HuH-7 (cell line): ENCODE results near the gene FOXD1.
A peak's percentile ranks its signal among the peaks of the same experiment; 100 is the strongest.
"Not testable (repeated sequence)": the region's sequence is repeated elsewhere in the genome, so short reads cannot be mapped to it uniquely, and the experiment has no call there.

Source experiments
- DNase-seq: peaks from one replicate; pipeline ENCODE4 v3.0.0; 2011; ENCODE audit warnings: low spot score

The FOXD1 gene

DNA sequence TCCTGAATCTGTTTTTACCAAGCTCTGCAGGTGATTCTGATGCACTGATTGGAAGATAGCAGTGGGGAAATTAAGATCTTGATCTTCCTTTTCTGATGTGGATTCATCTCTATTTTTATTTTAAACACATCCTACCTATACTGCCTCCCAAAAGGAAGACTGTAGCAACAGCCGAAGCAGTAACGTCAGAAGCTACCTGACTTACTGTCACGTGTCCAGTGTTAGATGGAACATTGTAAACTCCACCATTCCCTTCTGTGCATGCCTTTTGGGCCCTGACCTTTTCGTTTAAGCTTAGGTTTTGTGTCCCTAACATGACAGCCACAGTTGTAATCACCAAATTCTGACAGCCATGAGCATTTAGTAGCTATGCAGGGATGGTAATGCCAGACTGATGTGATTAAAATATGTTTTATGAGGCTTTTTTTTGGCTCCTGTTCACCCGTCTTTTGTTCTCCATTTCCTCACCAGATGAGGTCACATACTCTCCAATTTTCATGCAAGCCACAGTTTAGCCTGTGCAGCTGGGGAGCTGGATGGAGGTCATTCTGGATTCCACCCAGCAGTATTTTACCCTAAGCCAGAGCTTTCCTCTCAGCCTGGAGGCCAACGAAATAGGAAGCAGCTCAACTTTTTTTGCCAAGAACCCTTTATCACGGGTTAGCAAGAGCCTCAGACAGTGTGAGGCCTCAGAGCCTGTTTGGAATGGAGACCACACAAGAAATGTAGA lies 15.6 kb upstream of the FOXD1 start:
- DNase-seq: no peak

DNA sequence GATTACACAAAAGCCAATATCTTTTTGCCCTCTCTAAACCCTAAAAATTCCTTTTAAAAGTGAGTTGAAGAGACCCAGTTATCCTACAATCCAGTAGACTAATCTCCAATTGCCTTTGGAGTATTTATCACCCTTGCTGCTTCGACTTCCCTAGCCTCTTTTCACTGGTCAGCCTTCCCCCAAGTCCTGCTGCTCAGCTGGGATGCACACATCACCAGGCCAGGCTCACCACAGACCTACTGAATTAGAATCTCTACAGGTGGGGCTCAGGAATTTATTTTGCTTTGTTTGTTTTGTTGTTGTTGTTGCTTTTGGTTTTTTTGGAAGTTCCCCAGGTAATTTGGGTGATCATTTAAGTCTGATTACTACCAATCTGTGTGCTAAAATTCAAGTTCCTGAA lies 11.6 kb upstream of the FOXD1 start:
- no peak for DNase-seq

DNA sequence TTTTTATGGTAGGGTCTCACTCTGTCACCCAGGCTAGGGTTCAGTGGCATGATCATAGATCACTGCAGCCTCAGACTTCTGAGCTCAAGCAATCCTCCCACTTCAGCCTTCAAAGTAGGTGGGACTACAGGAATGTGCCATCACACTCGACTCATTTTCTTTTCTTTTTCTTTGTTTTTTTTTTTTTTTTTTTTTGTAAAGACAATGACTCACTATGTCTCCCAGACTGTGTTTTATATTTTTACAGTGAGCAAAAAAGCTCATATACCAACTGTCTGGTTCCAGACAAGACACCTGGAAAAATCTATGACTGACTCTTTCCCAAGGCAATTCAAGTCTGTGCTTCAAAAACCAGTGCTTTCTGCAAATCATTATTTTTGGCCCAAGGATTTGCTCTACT lies 10.8 kb upstream of the FOXD1 start:
- no peak for DNase-seq

DNA sequence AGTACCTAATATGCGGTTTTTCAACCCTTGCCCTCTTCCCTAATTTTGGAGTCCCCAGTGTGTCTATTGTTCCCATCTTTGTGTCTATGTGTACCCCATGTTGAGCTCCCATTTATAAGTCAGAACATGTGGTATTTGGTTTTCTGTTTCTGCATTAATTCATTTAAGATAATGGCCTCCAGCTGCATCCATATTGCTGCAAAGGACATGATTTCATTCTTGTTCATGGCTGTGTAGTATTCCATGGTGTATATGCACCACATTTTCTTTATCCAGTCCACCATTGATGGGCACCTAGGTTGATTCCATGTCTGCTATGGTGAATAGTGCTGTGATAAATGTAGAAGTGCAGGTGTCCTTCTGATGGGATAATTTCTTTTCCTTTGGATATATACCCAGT lies 7.9 kb upstream of the FOXD1 start:
- DNase-seq: not testable (repeated sequence)

DNA sequence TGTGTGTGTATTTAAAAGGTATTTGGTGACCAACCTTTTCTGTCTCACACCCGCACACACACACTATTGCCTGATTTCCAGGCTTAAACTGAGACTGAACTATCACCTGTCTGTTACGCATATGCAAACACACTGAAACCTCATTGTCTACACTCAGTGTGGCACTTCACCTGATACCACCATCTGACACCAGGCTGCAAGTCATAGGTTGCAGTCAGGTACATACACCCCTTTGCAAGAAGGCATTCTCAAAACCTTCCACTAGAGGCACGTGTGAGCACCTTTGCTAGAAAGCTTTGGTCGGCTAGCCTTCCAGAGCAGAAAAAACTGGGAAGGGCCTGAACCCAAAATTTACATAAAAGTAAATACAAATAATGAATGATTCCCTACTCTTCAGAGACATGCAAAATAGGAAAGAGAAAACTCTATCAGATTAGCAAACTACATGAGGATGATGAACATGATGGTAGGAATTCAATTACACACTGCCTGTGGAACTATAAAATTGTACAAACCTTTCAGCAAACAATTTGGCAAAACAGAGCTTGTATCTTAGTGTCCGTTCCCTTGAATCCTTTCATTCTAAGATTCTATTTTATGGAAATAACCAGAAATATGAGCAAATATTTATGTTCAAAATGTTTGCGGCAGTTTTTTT lies 5.9 kb upstream of the FOXD1 start:
- DNase-seq: peak; percentile 48

DNA sequence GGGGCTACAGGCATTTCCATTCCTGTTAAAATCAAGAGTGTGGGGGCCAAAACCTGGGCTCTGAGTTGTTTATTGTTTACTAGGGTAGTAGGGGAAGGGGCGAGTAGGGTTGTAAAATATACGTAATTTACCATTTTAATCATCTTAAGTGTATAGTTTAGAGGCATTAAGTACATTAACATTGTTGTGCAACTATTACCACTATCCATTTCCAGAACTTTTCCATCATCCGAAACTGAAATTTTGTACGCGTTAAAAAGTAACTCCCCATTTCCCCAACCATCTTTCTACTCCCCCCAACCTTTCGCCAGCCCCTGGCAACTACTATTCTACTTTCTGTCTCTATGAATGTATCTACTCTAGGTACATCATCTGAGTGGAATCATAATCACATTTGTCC lies 3.6 kb upstream of the FOXD1 start:
- DNase-seq: no peak

DNA sequence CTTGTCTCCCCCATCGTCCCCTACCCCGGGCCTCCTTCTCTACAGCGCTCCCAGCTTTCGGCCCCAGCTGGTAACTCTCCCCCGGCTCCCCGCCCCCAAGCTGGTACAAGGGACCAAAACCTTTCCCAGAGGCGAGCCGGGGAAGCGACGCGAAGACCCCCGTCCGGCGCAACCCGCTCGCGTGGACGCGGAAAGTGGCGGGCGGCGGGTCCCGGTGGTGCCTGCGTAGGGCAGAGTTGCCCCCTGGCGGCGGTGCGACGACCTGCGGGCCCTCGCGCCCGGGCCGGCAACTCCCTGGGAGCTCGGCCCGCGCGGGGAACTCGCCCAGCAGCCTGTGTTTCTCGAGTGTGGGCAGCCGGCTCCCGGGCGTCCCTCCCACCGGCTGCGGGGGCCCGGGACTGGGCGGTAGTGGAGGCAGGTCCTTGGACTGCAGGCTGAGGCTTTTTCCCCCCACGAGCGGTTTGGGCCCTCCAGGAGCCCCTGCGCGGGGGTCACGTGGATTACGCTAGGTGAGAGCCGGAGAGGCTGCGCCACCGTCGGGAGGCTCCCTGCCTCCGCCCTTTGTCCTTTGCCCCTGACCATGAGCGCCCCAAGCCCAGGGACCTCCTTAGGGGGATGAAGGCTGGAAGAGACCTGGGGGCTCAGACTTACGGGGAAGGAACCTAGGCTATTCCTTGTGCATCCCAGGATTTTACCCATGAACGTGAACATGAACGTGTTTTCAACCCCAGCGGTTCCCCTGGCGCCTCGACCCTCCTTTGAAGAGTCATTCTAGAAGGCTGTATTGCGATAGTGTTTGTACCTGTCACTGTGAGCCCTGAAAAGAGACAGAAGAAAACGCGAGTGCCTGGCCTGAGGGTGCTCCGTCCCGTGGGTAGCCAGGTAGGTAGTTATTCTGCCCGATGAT lies 2.9 kb upstream of the FOXD1 start:
- peak; percentile 57 for DNase-seq

DNA sequence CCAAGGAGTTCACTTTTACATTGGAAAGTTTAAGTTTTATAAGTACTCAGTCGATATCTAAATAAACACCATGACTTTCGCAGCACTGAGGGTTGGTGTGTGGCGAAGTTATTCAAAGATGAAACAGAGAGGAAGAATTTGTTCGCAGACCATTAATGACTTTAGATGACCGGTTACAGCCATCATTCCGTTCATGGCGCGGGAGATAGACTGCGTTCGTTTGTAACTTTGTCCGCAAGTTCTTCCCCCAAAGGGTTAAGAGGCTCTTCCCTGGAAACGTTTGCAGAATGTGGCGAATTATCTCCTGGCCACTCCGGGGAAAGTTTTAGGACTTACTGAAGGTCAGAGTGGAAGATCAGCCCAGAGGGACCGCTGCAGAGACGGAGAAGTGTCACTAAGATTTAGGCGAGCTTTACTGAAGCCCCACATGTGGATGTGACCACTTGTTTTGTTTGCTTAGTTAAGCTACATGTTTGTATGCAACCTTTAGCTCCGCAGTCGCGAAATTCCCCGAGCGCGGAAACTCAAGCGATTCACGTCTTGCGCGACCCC lies 2.2 kb upstream of the FOXD1 start:
- DNase-seq: no peak

DNA sequence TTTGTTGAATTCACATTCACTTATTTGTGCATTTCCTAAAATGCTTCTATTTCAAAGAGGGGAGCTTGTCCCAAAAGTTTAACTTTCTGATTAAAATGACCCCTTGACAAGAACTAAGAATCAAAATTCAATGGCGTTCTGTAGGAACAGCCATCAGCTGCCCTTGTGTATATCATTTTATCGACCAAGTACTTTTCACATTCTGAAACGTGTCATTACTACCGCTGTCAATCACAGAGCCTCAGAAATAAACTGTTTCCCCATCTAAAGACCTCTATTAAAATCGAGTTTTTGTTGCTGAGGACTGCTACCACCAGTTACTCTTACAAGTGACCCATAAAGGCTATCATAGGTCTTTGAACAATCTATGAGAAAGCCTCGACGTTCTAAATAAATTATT lies 1.6 kb upstream of the FOXD1 start:
- DNase-seq: no peak

DNA sequence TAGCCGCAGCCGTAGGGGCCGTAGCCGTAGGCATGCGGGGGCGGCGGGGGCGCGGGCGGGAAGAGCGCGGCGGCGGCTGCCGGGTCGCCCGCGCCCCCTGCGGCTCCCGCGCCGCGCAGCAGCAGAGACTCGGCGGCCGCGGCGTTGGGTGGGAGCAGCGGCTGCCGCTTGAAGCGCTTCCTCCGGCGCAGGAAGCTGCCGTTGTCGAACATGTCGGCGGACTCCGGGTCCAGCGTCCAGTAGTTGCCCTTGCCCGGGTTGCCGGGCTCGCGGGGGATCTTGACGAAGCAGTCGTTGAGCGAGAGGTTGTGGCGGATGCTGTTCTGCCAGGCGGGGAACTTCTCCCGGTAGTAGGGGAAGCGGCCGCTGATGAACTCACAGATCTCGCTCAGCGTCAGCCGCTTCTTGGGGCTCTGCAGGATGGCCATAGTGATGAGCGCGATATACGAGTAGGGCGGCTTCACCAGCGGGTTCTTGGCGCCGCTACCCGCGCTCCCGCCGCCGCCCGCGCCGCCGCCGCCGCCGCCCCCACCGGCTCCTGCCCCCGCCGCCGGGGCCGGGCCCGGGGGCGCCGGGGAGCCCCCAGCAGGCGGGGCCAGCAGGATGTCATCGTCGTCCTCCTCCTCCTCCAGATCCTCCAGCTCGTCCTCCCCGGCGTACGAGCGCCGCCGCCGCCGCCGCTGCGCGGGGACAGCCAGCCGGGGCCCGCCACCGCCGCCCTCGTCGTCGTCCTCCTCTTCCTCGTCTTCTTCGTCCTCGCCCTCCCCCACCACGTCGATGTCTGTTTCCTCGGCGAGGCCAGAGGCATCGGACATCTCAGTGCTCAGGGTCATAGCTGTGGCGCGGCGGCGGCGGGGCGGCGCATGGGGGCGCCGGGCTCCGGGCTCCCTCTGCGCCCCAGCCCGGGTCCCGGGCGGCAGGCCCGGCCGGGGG lies 781 bp downstream of the FOXD1 start:
- DNase-seq: no peak

DNA sequence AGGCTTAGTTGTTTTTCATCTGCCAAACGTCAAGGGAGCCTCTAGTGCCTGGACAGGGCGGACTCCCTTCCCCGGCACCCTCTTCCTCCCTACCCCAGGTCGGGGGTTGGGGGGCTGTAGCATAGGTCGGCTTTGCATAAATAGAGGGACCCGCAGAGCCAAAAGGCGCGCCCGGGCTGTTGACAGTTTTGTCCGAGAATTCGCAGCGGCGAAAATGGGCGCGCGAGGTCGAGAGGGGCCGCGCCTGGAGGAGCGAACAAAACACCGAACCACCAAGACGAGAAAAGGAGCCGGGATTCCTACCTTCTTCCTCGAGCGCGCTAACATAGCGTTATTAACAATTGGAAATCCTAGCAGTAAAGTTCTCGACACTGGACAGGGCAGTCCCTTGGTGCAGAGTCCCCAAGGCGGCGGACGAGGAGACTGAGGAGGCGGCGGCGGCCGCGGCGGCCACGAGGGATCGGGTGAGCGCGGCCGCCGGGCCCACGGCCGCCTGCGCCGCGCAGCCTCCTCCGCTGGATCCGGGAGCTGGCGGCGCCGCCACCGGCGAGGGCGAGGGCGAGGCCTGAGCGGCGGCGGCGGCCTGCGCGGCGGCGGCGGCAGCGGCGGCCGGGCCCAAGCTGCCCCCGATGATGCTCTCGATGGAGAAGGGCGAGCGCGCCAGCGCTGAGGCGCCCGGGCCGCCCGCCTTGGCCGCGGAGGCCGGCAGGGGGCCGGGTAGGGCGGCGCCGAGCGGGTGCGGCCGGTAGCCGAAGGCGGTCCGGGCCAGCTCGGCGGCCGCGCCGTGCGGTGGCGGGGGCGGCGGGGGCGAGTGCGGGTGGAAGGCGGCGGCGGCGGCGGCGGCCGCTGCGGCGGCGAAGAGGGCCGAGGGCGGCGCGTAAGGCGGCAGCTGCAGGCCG lies 1.7 kb downstream of the FOXD1 start:
- DNase-seq: peak; percentile 40

DNA sequence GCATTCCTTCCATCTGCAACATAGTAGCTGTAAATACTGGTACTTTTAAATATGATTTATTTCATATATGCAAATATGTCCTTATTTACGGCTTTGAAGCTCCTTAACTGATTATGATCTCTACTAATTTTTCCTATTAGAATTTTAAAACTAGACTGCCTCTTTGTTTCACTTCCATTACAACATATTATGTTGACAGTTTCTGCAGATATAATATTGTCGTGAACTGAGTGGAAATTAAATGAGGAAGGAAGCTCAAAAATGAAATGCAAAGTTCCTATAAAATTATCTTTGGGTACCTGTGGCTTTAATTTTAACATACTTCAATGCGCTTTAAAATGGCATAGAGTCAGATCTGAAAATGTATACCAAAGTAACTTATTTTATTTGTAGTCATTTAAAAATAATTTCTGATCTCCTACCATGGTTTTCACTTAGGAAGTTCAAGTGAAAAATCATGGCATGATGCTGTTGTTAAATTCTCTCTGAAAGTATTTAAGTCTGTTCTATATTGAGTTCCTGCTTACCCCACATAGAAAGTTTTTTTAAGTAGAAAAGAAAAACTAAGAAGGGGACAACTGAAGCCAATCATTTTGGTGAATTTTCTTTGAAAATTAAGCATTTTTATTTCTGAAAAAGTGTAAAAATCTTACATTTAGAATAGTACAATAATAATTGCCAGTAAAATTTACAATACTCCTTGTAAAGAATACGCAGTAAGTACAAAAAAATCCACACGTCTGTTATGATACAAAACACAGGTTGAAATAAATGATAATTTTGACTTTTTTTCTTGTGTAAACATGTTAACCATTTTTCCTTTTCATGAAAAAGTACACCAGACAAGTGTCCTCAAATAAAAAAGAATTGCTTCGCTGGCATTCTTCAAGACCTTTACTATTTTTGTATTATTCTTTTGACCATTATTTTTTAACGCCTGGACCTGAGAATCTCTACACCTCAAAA lies 2.6 kb downstream of the FOXD1 start:
- DNase-seq: no peak

DNA sequence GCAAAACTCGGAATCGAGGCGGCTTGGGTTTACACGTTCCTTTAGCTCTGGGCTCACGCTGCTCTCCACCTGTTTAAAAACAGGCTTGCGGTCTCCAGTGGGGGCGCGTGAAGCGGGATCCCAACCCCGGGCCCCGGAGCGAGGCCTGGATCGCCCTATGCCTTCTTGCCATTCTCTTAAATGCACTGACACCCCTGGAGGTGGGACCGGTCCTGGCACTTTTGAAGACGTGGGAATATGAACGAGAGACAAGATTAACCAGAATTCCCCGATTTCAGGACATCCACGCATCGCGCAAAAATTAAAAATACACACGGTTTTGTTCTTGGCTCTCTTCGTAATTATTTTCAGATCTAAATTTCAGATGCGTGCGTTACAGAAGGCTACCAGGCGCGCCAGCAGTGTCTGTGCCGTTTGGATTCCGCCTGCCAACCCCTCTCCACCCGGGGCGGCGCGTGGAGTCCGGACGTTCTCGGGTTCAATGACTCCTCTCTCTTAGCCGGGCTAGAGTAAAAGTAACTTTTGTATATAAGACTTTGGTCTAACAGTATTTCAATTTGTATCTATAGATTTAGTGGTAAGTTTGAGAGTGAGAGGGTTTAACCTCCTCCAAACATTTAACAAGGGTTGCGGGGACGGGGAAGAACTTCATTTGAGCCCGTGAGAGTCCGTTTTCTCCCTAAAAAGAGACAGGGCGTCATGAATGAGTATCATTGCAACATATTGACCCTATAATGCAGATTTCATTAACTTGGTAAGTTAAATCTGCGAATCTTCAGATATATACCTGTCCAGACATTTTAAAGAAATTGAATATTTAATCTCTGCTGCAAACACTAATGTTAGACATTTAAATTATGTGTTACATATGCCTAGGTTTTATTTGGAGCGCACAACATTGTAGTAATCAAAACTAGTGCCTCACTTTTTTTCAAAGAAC lies 3.8 kb downstream of the FOXD1 start:
- no peak for DNase-seq

DNA sequence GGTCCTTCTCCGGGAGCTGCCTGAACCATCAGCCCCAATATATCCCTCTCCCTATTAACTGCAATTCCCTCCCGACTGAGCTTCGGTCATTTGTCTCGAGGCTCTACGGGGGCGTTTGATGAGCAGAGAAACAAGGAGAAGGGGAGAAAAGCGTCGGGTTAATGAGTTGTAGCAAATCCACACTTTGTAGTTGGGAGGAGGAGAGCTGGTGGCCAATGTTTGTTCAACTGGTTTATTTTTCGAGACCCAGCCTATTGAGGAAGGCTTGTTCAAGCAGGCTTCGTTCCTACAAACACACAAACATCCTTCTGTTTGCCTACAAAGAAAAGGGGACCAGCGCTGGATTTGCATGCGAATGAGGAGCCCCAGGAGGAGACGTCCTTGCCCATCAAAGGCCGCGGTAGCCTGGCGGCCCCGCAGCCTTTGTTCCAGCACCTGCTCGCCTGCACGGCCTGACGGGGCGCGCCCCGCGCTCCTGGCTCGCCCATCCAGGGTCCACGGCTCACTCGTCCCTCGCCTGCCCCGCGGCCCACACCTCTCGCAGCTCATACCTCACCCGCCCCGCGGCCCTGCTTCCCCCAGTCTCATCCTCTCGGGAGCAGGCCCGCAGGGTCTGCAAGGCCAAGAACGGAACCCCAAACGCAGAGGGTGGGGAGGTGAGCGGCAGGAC lies 4.6 kb downstream of the FOXD1 start:
- no peak for DNase-seq

DNA sequence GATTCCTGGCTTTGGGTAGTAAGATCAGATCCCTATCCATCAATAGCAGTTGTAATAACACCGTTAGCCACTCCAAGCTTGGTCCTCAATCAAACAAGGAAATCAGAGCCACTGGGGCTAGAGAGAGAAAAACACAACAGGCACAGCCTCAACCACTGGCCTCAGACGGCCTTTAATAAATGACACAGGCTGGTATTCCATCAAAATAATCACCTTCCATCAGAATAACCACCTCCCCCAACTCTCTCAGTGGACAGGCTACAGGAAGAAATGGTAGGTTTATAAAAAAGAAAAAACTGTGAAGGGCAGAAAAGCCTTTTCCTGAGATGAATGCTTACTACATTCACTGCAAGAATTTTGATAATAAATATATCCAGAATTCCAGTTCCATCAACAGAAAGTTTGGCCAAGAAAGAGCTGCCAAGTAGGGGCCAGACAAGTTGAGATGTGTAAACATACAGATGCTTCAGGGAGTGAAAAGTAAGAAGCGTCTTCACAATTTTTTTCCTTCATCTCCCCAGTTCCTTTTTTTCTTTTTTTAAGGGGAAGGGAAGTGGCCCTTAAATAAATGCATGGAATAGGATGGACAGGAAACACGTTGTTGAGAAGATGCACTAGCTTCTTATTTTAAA lies 5.5 kb downstream of the FOXD1 start:
- no peak for DNase-seq

DNA sequence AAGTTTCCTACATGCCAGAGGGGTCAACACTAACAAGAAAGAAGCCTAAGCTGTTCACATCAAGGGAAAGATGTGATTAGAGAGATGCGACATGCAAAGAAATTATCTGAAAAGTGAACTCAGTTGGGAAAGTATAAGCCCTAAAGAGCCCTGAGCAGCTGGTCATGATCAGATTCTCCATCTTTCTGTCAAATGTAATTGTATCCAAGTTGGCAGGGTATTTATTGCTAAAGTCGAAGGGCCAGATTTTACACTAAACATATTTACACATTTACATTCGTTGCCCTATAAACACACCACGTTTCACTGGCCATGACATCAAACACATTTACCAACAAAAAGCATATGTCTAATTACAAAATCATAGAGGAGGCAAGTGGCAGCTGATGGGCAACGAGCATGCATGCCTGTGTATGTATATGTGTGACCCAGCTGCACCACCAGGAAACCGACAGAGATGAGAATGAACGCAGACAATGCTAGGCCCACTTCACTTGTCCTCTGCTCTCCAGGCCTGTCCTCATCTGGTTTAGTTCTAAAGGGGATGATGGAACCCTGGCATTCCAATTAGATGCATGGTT lies 6.3 kb downstream of the FOXD1 start:
- no peak for DNase-seq

DNA sequence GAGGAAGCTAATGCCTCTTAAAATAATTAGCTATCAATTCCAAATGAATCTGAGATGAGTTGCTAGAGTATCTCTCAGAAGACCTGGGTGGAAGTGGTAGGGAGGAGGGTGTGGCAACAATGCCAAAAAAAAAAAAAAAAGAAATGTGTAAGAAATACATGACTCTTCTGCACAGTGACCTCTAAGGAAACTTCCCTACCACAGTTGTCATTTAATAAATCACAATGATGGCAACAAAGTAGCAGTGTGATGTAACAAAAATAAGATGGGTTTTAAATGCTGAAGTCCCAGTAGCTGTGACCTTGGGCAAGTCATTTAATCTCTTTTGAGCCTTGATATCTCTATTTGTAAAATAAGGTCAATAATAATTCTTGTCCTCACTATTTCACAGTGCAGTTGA lies 7.2 kb downstream of the FOXD1 start:
- no peak for DNase-seq
